Measurements from ENCODE around the gene IL2RA.

IL2RA gene

DNA sequence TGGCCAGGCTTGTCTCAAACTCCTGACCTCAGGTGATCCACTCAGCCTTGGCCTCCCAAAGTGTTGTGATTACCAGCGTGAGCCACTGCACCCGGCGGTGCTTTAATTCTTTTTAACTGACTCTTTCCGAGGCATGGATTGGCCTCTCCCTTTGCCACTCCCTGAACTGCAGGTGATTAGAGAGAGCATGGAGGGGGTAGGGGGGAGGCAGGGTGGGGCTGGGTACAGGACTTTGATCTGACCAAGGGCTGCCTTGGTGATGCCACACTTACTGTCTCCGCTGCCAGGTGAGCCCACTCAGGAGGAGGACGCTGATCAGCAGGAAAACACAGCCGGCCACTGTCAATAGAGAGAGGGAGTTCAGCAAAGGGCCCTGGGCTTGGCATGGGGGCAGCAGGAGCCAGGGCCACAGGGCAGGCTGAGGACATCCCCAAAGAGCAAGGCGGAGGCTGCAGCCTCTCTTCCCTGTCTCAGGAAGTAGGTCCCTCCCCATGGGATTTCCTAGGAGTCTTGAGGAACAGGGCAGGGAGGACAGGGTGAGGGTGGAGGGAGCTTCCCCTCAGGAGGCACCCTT, 44.3 kb downstream of the IL2RA start:
- Histone ChIP-seq H3K27ac (ENCODE audit: low read depth, low read length) (no peak overlapping the region), H3K4me3 (ENCODE audit: low read depth in 1 of 2, low read length in 2 of 2) (no peak overlapping the region), H3K9me3 (ENCODE audit: control insufficient read depth in 1 of 2, low read length in 2 of 2) (no peaks in the 10 kb centered on the region), H3K4me1 (ENCODE audit: control insufficient read depth in 1 of 2, insufficient read depth in 2 of 2, low read length in 2 of 2) (peaks cover 13 to 16% of the 10 kb centered on the region in 2 donors), H3K9ac (ENCODE audit: low read depth in 1 of 2, low read length in 2 of 2) (no peak overlapping the region), H3K27me3 (ENCODE audit: control insufficient read depth in 1 of 2, insufficient read depth in 2 of 2, low read length in 2 of 2) (no peaks in the 10 kb centered on the region), H3K36me3 (ENCODE audit: control insufficient read depth in 1 of 2, insufficient read depth in 2 of 2, low read length in 2 of 2) (no peaks in the 10 kb centered on the region)

GRCh38 chr10:6014241-6014761, 47.9 kb downstream of the IL2RA start:
- Histone ChIP-seq H3K9me3 (ENCODE audit: control insufficient read depth in 1 of 2, low read length in 2 of 2) (no peaks in the 10 kb centered on the region), H3K4me3 (ENCODE audit: low read depth in 1 of 2, low read length in 2 of 2) (no peak overlapping the region), H3K4me1 (ENCODE audit: control insufficient read depth in 1 of 2, insufficient read depth in 2 of 2, low read length in 2 of 2) (peaks cover 13 to 16% of the 10 kb centered on the region in 2 donors), H3K9ac (ENCODE audit: low read depth in 1 of 2, low read length in 2 of 2) (no peak overlapping the region), H3K36me3 (ENCODE audit: control insufficient read depth in 1 of 2, insufficient read depth in 2 of 2, low read length in 2 of 2) (no peaks in the 10 kb centered on the region), H3K27me3 (ENCODE audit: control insufficient read depth in 1 of 2, insufficient read depth in 2 of 2, low read length in 2 of 2) (no peaks in the 10 kb centered on the region), H3K27ac (ENCODE audit: low read depth, low read length) (no peak overlapping the region)

GRCh38 chr10:6013413-6014192, 48.6 kb downstream of the IL2RA start:
- Histone ChIP-seq H3K27me3 (ENCODE audit: control insufficient read depth in 1 of 2, insufficient read depth in 2 of 2, low read length in 2 of 2) (no peaks in the 10 kb centered on the region), H3K9ac (ENCODE audit: low read depth in 1 of 2, low read length in 2 of 2) (no peak overlapping the region), H3K4me3 (ENCODE audit: low read depth in 1 of 2, low read length in 2 of 2) (no peak overlapping the region), H3K36me3 (ENCODE audit: control insufficient read depth in 1 of 2, insufficient read depth in 2 of 2, low read length in 2 of 2) (no peaks in the 10 kb centered on the region), H3K4me1 (ENCODE audit: control insufficient read depth in 1 of 2, insufficient read depth in 2 of 2, low read length in 2 of 2) (peaks cover 13 to 15% of the 10 kb centered on the region in 2 donors), H3K9me3 (ENCODE audit: control insufficient read depth in 1 of 2, low read length in 2 of 2) (no peaks in the 10 kb centered on the region), H3K27ac (ENCODE audit: low read depth, low read length) (no peak overlapping the region)

- no peak overlapping the region for H3K9ac ChIP-seq (ENCODE audit: low read depth in 1 of 2, low read length in 2 of 2)
- H3K27me3 ChIP-seq (ENCODE audit: control insufficient read depth in 1 of 2, insufficient read depth in 2 of 2, low read length in 2 of 2) = no peaks in the 10 kb centered on the region
- H3K9me3 ChIP-seq (ENCODE audit: control insufficient read depth in 1 of 2, low read length in 2 of 2) = peaks cover 3 to 4% of the 10 kb centered on the region in 2 donors
- peaks cover 5 to 6% of the 10 kb centered on the region in 2 donors for H3K4me1 ChIP-seq (ENCODE audit: control insufficient read depth in 1 of 2, insufficient read depth in 2 of 2, low read length in 2 of 2)
- H3K36me3 ChIP-seq (ENCODE audit: control insufficient read depth in 1 of 2, insufficient read depth in 2 of 2, low read length in 2 of 2) = no peaks in the 10 kb centered on the region
- no peak overlapping the region for H3K27ac ChIP-seq (ENCODE audit: low read depth, low read length)
- H3K4me3 ChIP-seq (ENCODE audit: low read depth in 1 of 2, low read length in 2 of 2) = no peak overlapping the region
Observed at GRCh38 chr10:6012121-6012905, 49.9 kb downstream of the IL2RA start.

- H3K9ac ChIP-seq (ENCODE audit: low read depth in 1 of 2, low read length in 2 of 2) = no peak overlapping the region
- H3K9me3 ChIP-seq (ENCODE audit: control insufficient read depth in 1 of 2, low read length in 2 of 2) = peaks cover 5 to 6% of the 10 kb centered on the region in 2 donors
- H3K27ac ChIP-seq (ENCODE audit: low read depth, low read length) = no peak overlapping the region
- H3K36me3 ChIP-seq (ENCODE audit: control insufficient read depth in 1 of 2, insufficient read depth in 2 of 2, low read length in 2 of 2) = no peaks in the 10 kb centered on the region
- no peak overlapping the region for H3K4me3 ChIP-seq (ENCODE audit: low read depth in 1 of 2, low read length in 2 of 2)
- no peaks in the 10 kb centered on the region for H3K4me1 ChIP-seq (ENCODE audit: control insufficient read depth in 1 of 2, insufficient read depth in 2 of 2, low read length in 2 of 2)
- no peaks in the 10 kb centered on the region for H3K27me3 ChIP-seq (ENCODE audit: control insufficient read depth in 1 of 2, insufficient read depth in 2 of 2, low read length in 2 of 2)
Observed at GRCh38 chr10:6011558-6011957, 50.6 kb downstream of the IL2RA start.

- H3K27me3 ChIP-seq (ENCODE audit: control insufficient read depth in 1 of 2, insufficient read depth in 2 of 2, low read length in 2 of 2) = no peaks in the 10 kb centered on the region
- H3K9me3 ChIP-seq (ENCODE audit: control insufficient read depth in 1 of 2, low read length in 2 of 2) = peaks cover 5 to 6% of the 10 kb centered on the region in 2 donors
- no peak overlapping the region for H3K9ac ChIP-seq (ENCODE audit: low read depth in 1 of 2, low read length in 2 of 2)
- no peaks in the 10 kb centered on the region for H3K36me3 ChIP-seq (ENCODE audit: control insufficient read depth in 1 of 2, insufficient read depth in 2 of 2, low read length in 2 of 2)
- no peak overlapping the region for H3K27ac ChIP-seq (ENCODE audit: low read depth, low read length)
- no peaks in the 10 kb centered on the region for H3K4me1 ChIP-seq (ENCODE audit: control insufficient read depth in 1 of 2, insufficient read depth in 2 of 2, low read length in 2 of 2)
- no peak overlapping the region for H3K4me3 ChIP-seq (ENCODE audit: low read depth in 1 of 2, low read length in 2 of 2)
Observed at GRCh38 chr10:6010569-6010968, 51.6 kb downstream of the IL2RA start.

DNA sequence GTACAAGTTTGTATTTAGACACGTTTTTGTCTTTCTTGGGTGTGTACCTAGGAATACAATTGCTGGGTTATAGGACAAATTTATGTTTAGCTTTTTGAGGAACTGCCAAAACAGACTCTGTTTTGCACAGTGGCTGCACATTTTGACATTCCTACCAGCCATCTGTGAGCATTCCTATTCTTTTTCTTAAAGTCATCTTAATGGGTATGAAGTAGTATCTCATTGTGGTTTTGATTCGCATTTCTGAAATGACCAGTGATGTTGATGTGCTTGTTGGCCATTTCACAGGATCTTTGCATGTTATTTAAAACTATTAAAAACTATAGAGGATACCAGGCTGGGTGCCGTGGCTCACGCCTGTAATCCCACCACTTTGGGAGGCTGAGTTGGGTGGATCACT, 52.2 kb downstream of the IL2RA start:
- H3K27ac ChIP-seq (ENCODE audit: low read depth, low read length) = no peak overlapping the region
- H3K9ac ChIP-seq (ENCODE audit: low read depth in 1 of 2, low read length in 2 of 2) = no peak overlapping the region
- no peaks in the 10 kb centered on the region for H3K27me3 ChIP-seq (ENCODE audit: control insufficient read depth in 1 of 2, insufficient read depth in 2 of 2, low read length in 2 of 2)
- no peaks in the 10 kb centered on the region for H3K36me3 ChIP-seq (ENCODE audit: control insufficient read depth in 1 of 2, insufficient read depth in 2 of 2, low read length in 2 of 2)
- no peak overlapping the region for H3K4me3 ChIP-seq (ENCODE audit: low read depth in 1 of 2, low read length in 2 of 2)
- peaks cover 5 to 6% of the 10 kb centered on the region in 2 donors for H3K9me3 ChIP-seq (ENCODE audit: control insufficient read depth in 1 of 2, low read length in 2 of 2)
- H3K4me1 ChIP-seq (ENCODE audit: control insufficient read depth in 1 of 2, insufficient read depth in 2 of 2, low read length in 2 of 2) = no peaks in the 10 kb centered on the region

- Histone ChIP-seq H3K27ac (ENCODE audit: low read depth, low read length) (no peak overlapping the region), H3K9me3 (ENCODE audit: control insufficient read depth in 1 of 2, low read length in 2 of 2) (peaks cover 5 to 6% of the 10 kb centered on the region in 2 donors), H3K9ac (ENCODE audit: low read depth in 1 of 2, low read length in 2 of 2) (no peak overlapping the region), H3K27me3 (ENCODE audit: control insufficient read depth in 1 of 2, insufficient read depth in 2 of 2, low read length in 2 of 2) (no peaks in the 10 kb centered on the region), H3K36me3 (ENCODE audit: control insufficient read depth in 1 of 2, insufficient read depth in 2 of 2, low read length in 2 of 2) (no peaks in the 10 kb centered on the region), H3K4me3 (ENCODE audit: low read depth in 1 of 2, low read length in 2 of 2) (no peak overlapping the region), H3K4me1 (ENCODE audit: control insufficient read depth in 1 of 2, insufficient read depth in 2 of 2, low read length in 2 of 2) (no peaks in the 10 kb centered on the region)
Observed at GRCh38 chr10:6009150-6009549, 53.0 kb downstream of the IL2RA start.

DNA sequence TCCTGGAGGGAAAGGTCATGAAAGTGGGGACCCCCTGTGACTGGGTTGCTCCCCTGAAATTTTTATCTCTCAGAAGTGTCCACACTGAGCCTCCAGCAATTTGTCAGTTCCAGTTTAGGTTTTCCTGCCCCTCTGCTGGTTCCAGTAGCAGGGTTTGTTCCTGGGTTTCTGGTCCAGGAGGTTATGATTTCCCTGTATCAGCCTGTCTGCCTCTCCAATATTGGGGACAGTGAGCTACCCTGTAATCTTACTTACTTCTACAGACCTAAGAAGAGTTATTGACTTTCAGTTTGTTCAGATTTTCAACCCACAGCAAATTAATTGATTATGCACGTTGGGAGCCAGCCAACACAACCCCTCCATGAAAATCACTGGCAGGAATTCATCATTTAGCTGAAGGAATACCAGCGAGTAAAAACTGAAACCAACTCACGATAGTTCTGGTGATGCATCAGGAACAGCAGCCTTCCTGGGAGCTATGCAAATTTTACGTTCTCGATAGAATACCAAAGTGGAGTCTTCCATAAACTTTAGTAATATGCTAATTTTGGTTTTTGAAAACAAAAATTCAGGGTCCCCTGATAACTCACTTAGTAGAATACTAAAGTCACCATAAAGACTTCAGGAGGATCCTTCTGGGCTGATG, 53.5 kb downstream of the IL2RA start:
- no peak overlapping the region for H3K27ac ChIP-seq (ENCODE audit: low read depth, low read length)
- no peaks in the 10 kb centered on the region for H3K36me3 ChIP-seq (ENCODE audit: control insufficient read depth in 1 of 2, insufficient read depth in 2 of 2, low read length in 2 of 2)
- peaks cover 5 to 6% of the 10 kb centered on the region in 2 donors for H3K9me3 ChIP-seq (ENCODE audit: control insufficient read depth in 1 of 2, low read length in 2 of 2)
- H3K9ac ChIP-seq (ENCODE audit: low read depth in 1 of 2, low read length in 2 of 2) = no peak overlapping the region
- no peak overlapping the region for H3K4me3 ChIP-seq (ENCODE audit: low read depth in 1 of 2, low read length in 2 of 2)
- H3K4me1 ChIP-seq (ENCODE audit: control insufficient read depth in 1 of 2, insufficient read depth in 2 of 2, low read length in 2 of 2) = no peaks in the 10 kb centered on the region
- no peaks in the 10 kb centered on the region for H3K27me3 ChIP-seq (ENCODE audit: control insufficient read depth in 1 of 2, insufficient read depth in 2 of 2, low read length in 2 of 2)
